ENCODE measurements around the gene RNF166. TPM values are rescaled to one million over a fixed set of nuclear protein-coding genes. Genes with fewer than 3 reads are reported as not detected.

RNF166 gene
- total and polyA plus RNA-seq, 2 of the 13 experiments (the other 11 are each of a cell fraction or from before 2014, with no cell fraction given), result 21.4 to 23.0 TPM

- TF ChIP-seq CREM (IDR thresholded peaks at IDR 0.05), result peak; percentile 91
- peak; percentile 50; the same call in 1 of the 2 replicates for TF ChIP-seq CREM (CRISPR knock-in tag; IDR thresholded peaks at IDR 0.05)
- peak; percentile 76 for TF ChIP-seq RXRB (CRISPR knock-in tag; IDR thresholded peaks at IDR 0.05; ENCODE audit: borderline replicate concordance)
- peak; percentile 76 for TF ChIP-seq KMT2B (CRISPR knock-in tag; IDR thresholded peaks at IDR 0.05)
- peak; percentile 97 for TF ChIP-seq KDM5B (CRISPR knock-in tag; IDR thresholded peaks at IDR 0.05; ENCODE audit: borderline replicate concordance)
- TF ChIP-seq ZNF740 (CRISPR knock-in tag; IDR thresholded peaks at IDR 0.05), result no peak; the same call in 1 of the 2 replicates
- peak; percentile 55 for TF ChIP-seq ZMAT3 (CRISPR knock-in tag; conservative IDR thresholded peaks at IDR 0.05)
- TF ChIP-seq SRSF4 (IDR thresholded peaks at IDR 0.05; ENCODE audit: low read depth, low read length, poor library complexity, severe bottlenecking), result no peak
- TF ChIP-seq DR1 (CRISPR knock-in tag; IDR thresholded peaks at IDR 0.05), result peak; percentile 98
- peak; percentile 61; the same call in 1 of the 2 replicates for TF ChIP-seq ZHX2 (IDR thresholded peaks at IDR 0.05; ENCODE audit: low read depth)
- no peak for TF ChIP-seq ZHX2 (CRISPR knock-in tag; IDR thresholded peaks at IDR 0.05; ENCODE audit: borderline replicate concordance)
- TF ChIP-seq HIVEP1 (CRISPR knock-in tag; IDR thresholded peaks at IDR 0.05), result peak; percentile 47; the same call in 1 of the 2 replicates
- TF ChIP-seq EEA1 (CRISPR knock-in tag; IDR thresholded peaks at IDR 0.05; ENCODE audit: borderline replicate concordance), result peak; percentile 66
- no peak for TF ChIP-seq DDIT3 (CRISPR knock-in tag; IDR thresholded peaks at IDR 0.05)
- peak; percentile 98 for TF ChIP-seq HES4 (CRISPR knock-in tag; IDR thresholded peaks at IDR 0.05; ENCODE audit: borderline replicate concordance)
- no peak; the same call in 1 of the 2 replicates for TF ChIP-seq ZNF879 (CRISPR knock-in tag; IDR thresholded peaks at IDR 0.05)
- TF ChIP-seq ZNF18 (CRISPR knock-in tag; IDR thresholded peaks at IDR 0.05; ENCODE audit: insufficient replicate concordance), result peak; percentile 76
- no peak for TF ChIP-seq LRRFIP1 (CRISPR knock-in tag; conservative IDR thresholded peaks at IDR 0.05)
- peak; percentile 68 for TF ChIP-seq KAT8 (CRISPR knock-in tag; IDR thresholded peaks at IDR 0.05)
Observed at GRCh38 chr16:88662843-88663606, 43.2 kb downstream of the RNF166 start, which contains the start of gene MVD (continued).
